Suprapubic skin (tissue), 4 donors: ENCODE measurements around the gene PABPN1. TPM values are rescaled to one million over a fixed set of nuclear protein-coding genes. Genes with fewer than 3 reads are reported as not detected.

Experiments used
- DNase-seq, 2 donors: peaks; one replicate each; pipeline ENCODE4 v3.0.0-alpha.2; 2019; ENCODE audit warnings: low spot score in 2 of 2
- H3K27ac ChIP-seq: fragments of 200-600 bp; sonication (generic); one replicate; pipeline ENCODE4 v1.5.1; 2019
- H3K27me3 ChIP-seq: fragments of 200-600 bp; sonication (generic); one replicate; pipeline ENCODE4 v1.5.1; 2019
- H3K36me3 ChIP-seq: fragments of 200-600 bp; sonication (generic); one replicate; pipeline ENCODE4 v1.5.1; 2019
- H3K4me1 ChIP-seq: fragments of 200-600 bp; sonication (generic); one replicate; pipeline ENCODE4 v1.5.1; 2019
- H3K4me3 ChIP-seq: fragments of 200-600 bp; sonication (generic); one replicate; pipeline ENCODE4 v1.5.1; 2019; ENCODE audit warnings: mild to moderate bottlenecking
- H3K9me3 ChIP-seq: fragments of 200-600 bp; sonication (generic); one replicate; pipeline ENCODE4 v1.5.1; 2019
- EP300 ChIP-seq: sonication (generic); formaldehyde crosslinking; IDR thresholded peaks from one replicate; pipeline ENCODE4 v1.6.1; 2017; ENCODE audit warnings: antibody characterized with exemption
- POLR2A ChIP-seq, 2 donors: fragments of 450-650 bp; IDR thresholded peaks; one replicate each; pipeline ENCODE4 v1.6.1; 2017; ENCODE audit warnings: antibody characterized with exemption in 2 of 2, mild to moderate bottlenecking in 2 of 2, moderate library complexity in 2 of 2
- POLR2AphosphoS5 ChIP-seq, 3 donors: sonication (generic); formaldehyde crosslinking; IDR thresholded peaks; one replicate each; pipeline ENCODE4 v1.6.1; 2017; ENCODE audit warnings: antibody characterized with exemption in 3 of 3
- WGBS: methylation state at CpG from one replicate; pipeline ENCODE4 v1.1.5; 2018; 5-methylcytosine and 5-hydroxymethylcytosine counted together
- total RNA-seq, 4 donors: library from RNA; depleted of rRNA; stranded (reverse); fragments of >200 nt; gene quantifications; one replicate each; pipeline ENCODE4 v1.1.0, GENCODE V29; 2016
- TF ChIP-seq, protein P1 (sequence below), 2 donors: fragments of 200-600 bp in 1 of 2; fragments of 450-650 bp in 1 of 2; sonication (generic) in 1 of 2; IDR thresholded peaks; one replicate each; pipeline ENCODE4 v1.5.1; 2016 to 2019; ENCODE audit warnings: antibody characterized with exemption in 2 of 2, mild to moderate bottlenecking in 1 of 2, moderate library complexity in 1 of 2

PABPN1 gene
- total RNA-seq, 4 donors from 2014 or later = 45.1 to 109 (median 58.8) TPM

DNA sequence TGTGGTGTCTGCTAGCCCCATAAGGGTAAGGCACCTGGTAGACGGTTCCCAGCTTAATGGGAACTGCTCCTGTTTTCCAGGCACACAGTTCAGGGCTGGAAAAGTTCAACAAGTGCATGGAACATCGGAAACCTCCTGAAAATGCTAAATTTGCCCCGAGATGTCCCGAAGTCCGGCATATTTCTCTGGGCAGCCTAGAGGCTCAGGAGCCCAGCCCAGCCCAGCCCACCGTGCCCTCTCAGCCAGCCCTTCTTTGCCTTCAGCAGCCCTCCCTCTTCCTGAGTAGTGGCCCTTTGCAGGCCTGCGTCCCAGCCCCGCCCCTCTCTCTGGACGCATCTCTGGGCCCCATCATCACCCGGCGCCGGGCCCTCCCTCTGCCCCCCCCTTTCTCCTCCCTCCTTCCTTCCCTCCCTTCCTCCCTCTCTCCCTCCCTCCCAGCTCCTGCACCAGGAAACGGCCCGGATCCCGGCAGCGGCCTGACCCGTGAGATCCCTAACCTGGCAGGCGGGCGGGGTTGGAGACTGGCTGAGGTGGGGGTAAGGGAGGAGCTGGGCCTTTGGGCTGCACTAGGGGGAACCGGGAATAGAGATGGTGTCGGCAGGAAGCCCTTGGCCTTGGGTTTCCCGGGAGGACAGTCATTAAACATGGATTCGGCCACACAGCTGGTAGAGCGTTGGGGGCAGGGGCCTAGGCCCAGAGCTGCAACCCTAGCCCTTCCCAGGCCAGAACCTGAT is 14.7 kb upstream of the PABPN1 start, which contains the start of gene BCL2L2:
Gene BCL2L2 (plus strand): TSS at position 422 of the 734 bp plus-strand sequence. CDS start 935 bp downstream, outside the sequence.
- H3K4me3 ChIP-seq = peak within 1 kb of the TSS; percentile 67
- peak within 1 kb of the TSS; percentile 88 for H3K27ac ChIP-seq
- H3K4me1 ChIP-seq = peaks cover 43% of the 10 kb centered on the region
- DNase-seq = peak; percentile 96 to 97
- TF ChIP-seq POLR2A (IDR thresholded peaks at IDR 0.05) = peak in 1 of 2 donors; percentile 49
- TF ChIP-seq POLR2AphosphoS5 (IDR thresholded peaks at IDR 0.05) = no peak
- H3K27me3 ChIP-seq = no peaks in the 10 kb centered on the region
- H3K9me3 ChIP-seq = no peaks in the 10 kb centered on the region
- WGBS = 5% methylated on average over 22 of the region's 24 CpGs
- H3K36me3 ChIP-seq = peaks cover 27% of the 10 kb centered on the region

DNA sequence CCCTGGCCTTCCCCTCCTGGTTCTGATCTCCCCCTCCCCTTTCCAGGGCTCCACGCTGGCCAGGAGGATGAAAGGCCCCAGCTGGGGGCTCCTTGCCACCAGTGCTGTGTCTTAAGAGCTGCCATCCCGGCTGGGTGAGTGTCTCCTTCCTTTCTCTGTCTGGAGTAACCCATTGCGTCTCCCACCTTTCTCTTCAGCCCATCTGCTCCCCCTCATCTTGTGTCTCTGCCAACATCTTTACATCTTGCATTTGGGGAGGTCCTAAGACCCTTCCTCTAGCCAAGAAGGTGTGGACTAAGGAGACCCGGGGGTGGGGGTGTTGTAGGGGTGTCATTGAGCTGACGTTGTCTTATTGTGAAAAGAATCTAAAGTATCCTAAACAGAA is 14.1 kb upstream of the PABPN1 start:
- DNase-seq = no peak
- Histone ChIP-seq H3K4me1 (peaks cover 43% of the 10 kb centered on the region), H3K27me3 (no peaks in the 10 kb centered on the region), H3K27ac (peak overlapping the region; percentile 88), H3K9me3 (no peaks in the 10 kb centered on the region), H3K36me3 (peaks cover 29% of the 10 kb centered on the region), H3K4me3 (peak overlapping the region; percentile 67)
- 21% methylated on average over 5 of the region's 5 CpGs for WGBS
- TF ChIP-seq, protein P1, sequence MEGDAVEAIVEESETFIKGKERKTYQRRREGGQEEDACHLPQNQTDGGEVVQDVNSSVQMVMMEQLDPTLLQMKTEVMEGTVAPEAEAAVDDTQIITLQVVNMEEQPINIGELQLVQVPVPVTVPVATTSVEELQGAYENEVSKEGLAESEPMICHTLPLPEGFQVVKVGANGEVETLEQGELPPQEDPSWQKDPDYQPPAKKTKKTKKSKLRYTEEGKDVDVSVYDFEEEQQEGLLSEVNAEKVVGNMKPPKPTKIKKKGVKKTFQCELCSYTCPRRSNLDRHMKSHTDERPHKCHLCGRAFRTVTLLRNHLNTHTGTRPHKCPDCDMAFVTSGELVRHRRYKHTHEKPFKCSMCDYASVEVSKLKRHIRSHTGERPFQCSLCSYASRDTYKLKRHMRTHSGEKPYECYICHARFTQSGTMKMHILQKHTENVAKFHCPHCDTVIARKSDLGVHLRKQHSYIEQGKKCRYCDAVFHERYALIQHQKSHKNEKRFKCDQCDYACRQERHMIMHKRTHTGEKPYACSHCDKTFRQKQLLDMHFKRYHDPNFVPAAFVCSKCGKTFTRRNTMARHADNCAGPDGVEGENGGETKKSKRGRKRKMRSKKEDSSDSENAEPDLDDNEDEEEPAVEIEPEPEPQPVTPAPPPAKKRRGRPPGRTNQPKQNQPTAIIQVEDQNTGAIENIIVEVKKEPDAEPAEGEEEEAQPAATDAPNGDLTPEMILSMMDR (IDR thresholded peaks at IDR 0.05) = no peak
- TF ChIP-seq EP300 (no peak), POLR2A (IDR thresholded peaks at IDR 0.05) (no peak), POLR2AphosphoS5 (IDR thresholded peaks at IDR 0.05) (no peak)

DNA sequence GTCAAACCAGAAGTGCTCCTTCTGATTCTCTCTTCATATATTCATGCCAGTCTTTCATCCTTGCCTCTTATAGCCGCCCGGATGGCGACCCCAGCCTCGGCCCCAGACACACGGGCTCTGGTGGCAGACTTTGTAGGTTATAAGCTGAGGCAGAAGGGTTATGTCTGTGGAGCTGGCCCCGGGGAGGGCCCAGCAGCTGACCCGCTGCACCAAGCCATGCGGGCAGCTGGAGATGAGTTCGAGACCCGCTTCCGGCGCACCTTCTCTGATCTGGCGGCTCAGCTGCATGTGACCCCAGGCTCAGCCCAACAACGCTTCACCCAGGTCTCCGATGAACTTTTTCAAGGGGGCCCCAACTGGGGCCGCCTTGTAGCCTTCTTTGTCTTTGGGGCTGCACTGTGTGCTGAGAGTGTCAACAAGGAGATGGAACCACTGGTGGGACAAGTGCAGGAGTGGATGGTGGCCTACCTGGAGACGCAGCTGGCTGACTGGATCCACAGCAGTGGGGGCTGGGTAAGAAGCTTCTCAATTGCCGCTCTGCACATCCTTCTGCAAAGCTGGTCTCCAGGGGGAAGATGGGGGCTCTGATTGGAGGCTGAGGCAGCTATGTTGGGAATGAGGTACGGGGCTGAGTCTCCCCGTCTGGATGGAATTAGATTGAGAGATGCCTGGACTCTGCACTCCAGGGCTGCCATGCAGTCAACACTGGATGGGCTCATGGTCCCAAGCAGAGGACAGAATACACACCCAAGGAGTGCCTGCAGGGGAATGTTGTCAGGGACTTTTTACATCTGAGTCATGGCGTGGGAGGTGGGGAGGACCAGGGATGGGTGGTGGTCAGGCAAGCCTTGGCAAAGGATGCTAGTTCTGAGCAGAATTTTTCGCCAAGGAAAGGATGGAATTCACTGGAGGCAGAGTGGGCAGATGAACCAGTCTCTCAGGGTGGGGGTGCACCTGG is 13.3 kb upstream of the PABPN1 start:
- Histone ChIP-seq H3K9me3 (no peaks in the 10 kb centered on the region), H3K4me1 (peaks cover 39% of the 10 kb centered on the region), H3K27me3 (no peaks in the 10 kb centered on the region), H3K4me3 (peak overlapping the region; percentile 67), H3K36me3 (peaks cover 29% of the 10 kb centered on the region), H3K27ac (peak overlapping the region; percentile 88)
- DNase-seq = peak; percentile 40 to 72
- TF ChIP-seq EP300 (no peak), POLR2AphosphoS5 (IDR thresholded peaks at IDR 0.05) (no peak), POLR2A (IDR thresholded peaks at IDR 0.05) (no peak)
- TF ChIP-seq, protein P1 (IDR thresholded peaks at IDR 0.05) = no peak
- WGBS = 78% methylated on average over 21 of the region's 22 CpGs

DNA sequence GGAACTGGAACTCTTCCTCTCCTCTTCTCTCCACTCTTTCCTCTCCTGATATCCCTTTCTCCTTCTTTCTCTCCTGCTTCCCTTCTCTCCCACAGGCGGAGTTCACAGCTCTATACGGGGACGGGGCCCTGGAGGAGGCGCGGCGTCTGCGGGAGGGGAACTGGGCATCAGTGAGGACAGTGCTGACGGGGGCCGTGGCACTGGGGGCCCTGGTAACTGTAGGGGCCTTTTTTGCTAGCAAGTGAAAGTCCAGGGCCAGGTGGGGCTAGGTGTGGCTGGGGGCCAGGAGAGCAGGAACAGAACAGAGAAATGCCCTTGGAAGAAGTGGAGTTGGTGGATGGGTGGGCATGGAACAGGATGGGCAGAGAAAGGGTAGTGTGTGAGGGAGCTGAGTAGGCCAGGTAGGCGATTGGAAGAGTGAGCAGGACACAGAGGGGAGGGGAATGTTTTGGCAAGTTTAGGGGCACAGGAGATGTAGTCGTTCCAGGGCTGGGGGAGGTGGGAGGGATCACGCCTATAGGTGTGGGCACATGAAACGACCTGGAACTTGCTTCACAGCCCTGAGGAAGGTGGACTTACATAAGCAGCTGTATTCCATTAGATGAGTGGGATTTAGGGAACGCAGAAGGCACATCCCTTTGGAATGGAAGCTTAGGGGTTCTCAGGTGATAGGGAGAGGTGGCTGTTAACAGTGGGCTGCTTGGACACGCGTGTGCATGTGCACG is 12.4 kb upstream of the PABPN1 start:
- 75% methylated on average over 17 of the region's 17 CpGs for WGBS
- no peak overlapping the region for H3K27ac ChIP-seq
- peaks cover 36% of the 10 kb centered on the region for H3K4me1 ChIP-seq

DNA sequence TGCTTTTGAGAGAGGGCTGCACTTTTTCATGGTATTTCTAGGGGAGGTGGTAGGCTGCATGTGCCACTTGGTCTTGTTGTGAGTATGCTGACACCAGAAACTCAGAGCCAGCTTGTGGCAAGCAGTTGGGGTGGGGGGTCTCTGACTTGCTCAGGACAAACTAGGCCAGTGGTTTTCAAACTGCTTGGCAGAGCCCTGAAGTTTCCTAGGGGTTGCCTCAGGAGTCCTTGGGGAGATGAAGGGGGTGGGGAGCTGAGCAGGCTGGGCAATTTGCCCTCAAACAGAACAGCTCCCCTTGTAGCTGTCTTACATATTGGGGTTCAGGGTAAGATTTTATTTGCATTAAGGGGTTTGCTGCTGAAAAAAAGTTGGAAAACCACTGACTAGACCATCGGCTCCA is 10.7 kb upstream of the PABPN1 start:
- WGBS = 88% methylated on average over 1 of the region's 1 CpG
- peak in 1 of 2 donors; percentile 31 for DNase-seq
- peaks cover 36% of the 10 kb centered on the region for H3K4me1 ChIP-seq
- no peak overlapping the region for H3K27ac ChIP-seq
- no peaks in the 10 kb centered on the region for H3K27me3 ChIP-seq
- TF ChIP-seq, protein P1 (IDR thresholded peaks at IDR 0.05) = no peak
- no peak overlapping the region for H3K4me3 ChIP-seq
- peaks cover 29% of the 10 kb centered on the region for H3K36me3 ChIP-seq
- no peaks in the 10 kb centered on the region for H3K9me3 ChIP-seq

More for the DNA sequence above, 12.4 kb upstream of the PABPN1 start:
- H3K27me3 ChIP-seq = no peaks in the 10 kb centered on the region
- no peaks in the 10 kb centered on the region for H3K9me3 ChIP-seq
- H3K4me3 ChIP-seq = peak overlapping the region; percentile 67
- DNase-seq = no peak
- TF ChIP-seq, protein P1 (IDR thresholded peaks at IDR 0.05) = no peak
- no peak for TF ChIP-seq POLR2AphosphoS5 (IDR thresholded peaks at IDR 0.05)
- no peak for TF ChIP-seq POLR2A (IDR thresholded peaks at IDR 0.05)
- TF ChIP-seq EP300 = no peak
- H3K36me3 ChIP-seq = peaks cover 29% of the 10 kb centered on the region
